DND-41 (cell line): ENCODE measurements around the gene CATSPERZ.

ENCODE experiments used
- CTCF ChIP-seq: IDR thresholded peaks from 2 replicates; pipeline ENCODE4 v1.5.1; 2012; ENCODE audit warnings: borderline replicate concordance, low read length, moderate library complexity, mild to moderate bottlenecking; ENCODE audit not compliant: poor library complexity, severe bottlenecking; ENCODE audit errors: extremely low read depth
- EZH2 ChIP-seq: IDR thresholded peaks from 3 replicates; pipeline ENCODE4 v1.6.1; 2012; ENCODE audit warnings: borderline replicate concordance, low read depth, mild to moderate bottlenecking, moderate library complexity, low read length, inconsistent platforms; ENCODE audit not compliant: severe bottlenecking

- no peak for TF ChIP-seq CTCF
- no peak for TF ChIP-seq EZH2
Observed at GRCh38 chr11:64261556-64262080, 38.5 kb upstream of the CATSPERZ start.
